Lower lobe of right lung (tissue), 2 donors: ENCODE results near the gene FNDC11. TPM values are rescaled to one million over a fixed set of nuclear protein-coding genes. Genes with fewer than 3 reads are reported as not detected.

Experiments
- ATAC-seq, 2 donors: fragments of 200-7000 bp; cut with Tn5 transposase; one replicate each; pipeline ENCODE4 v1.9.1; 2020 to 2022; ENCODE audit warnings: mild to moderate bottlenecking in 2 of 2, moderate library complexity in 2 of 2
- DNase-seq: peaks from one replicate; pipeline ENCODE4 v3.0.0-alpha.2; 2020
- H3K27ac ChIP-seq: fragments of 200-600 bp; one replicate; pipeline ENCODE4 v1.8.0; 2022
- H3K27me3 ChIP-seq: fragments of 200-600 bp; one replicate; pipeline ENCODE4 v1.8.0; 2022; ENCODE audit warnings: low read depth
- H3K36me3 ChIP-seq: fragments of 200-600 bp; one replicate; pipeline ENCODE4 v1.8.0; 2022; ENCODE audit warnings: mild to moderate bottlenecking
- H3K4me1 ChIP-seq: fragments of 200-600 bp; one replicate; pipeline ENCODE4 v1.8.0; 2022
- H3K4me3 ChIP-seq: fragments of 200-600 bp; one replicate; pipeline ENCODE4 v1.8.0; 2022; ENCODE audit warnings: mild to moderate bottlenecking
- H3K9me3 ChIP-seq: fragments of 200-600 bp; one replicate; pipeline ENCODE4 v1.8.0; 2022
- CTCF ChIP-seq: fragments of 200-600 bp; IDR thresholded peaks from one replicate; pipeline ENCODE4 v1.8.0; 2022; ENCODE audit warnings: antibody characterized with exemption, mild to moderate bottlenecking
- intact Hi-C: fragments of 100-400 bp; cut with DNase I; formaldehyde crosslinking; loops from one replicate; pipeline ENCODE4 v1.11.0; 2022
- total RNA-seq: library from RNA; stranded (reverse); fragmentation: NEBNext Ultra II Directional; extraction: Animal tissue kit (Norgen Biotek cat#: 25700); gene quantifications from one replicate; pipeline ENCODE4 v1.2.1, GENCODE V29; 2021
- donor health status: DM: no; HTN: yes; CAD: no; lungs with severe emphysema.

Gene FNDC11
- total RNA-seq, 1 donor from 2014 or later, result 1.3 TPM

- peak overlapping the region; percentile 96 for H3K27ac ChIP-seq
Measured at GRCh38 chr20:63521602-63522001, 32.4 kb upstream of the FNDC11 start.

GRCh38 chr20:63522091-63522868 is 31.7 kb upstream of the FNDC11 start:
- ATAC-seq (no peak), DNase-seq (no peak)
- H3K27me3 ChIP-seq, result no peaks in the 10 kb centered on the region
- no peak for TF ChIP-seq CTCF
- H3K4me1 ChIP-seq, result peaks cover 30% of the 10 kb centered on the region
- H3K4me3 ChIP-seq, result peak overlapping the region; percentile 93
- no peak overlapping the region for H3K27ac ChIP-seq
- peaks cover 19% of the 10 kb centered on the region for H3K36me3 ChIP-seq
- no peaks in the 10 kb centered on the region for H3K9me3 ChIP-seq
- intact Hi-C loops, result no loop called here

More at GRCh38 chr20:63521602-63522001, 32.4 kb upstream of the FNDC11 start:
- DNase-seq, result peak; percentile 53
- H3K4me3 ChIP-seq, result peak overlapping the region; percentile 93
- TF ChIP-seq CTCF, result no peak
- H3K4me1 ChIP-seq, result peaks cover 30% of the 10 kb centered on the region
- no peak for ATAC-seq
- no peaks in the 10 kb centered on the region for H3K9me3 ChIP-seq
- H3K27me3 ChIP-seq, result no peaks in the 10 kb centered on the region
- intact Hi-C loops, result no loop called here
- peaks cover 19% of the 10 kb centered on the region for H3K36me3 ChIP-seq

- Histone ChIP-seq H3K27me3 (no peaks in the 10 kb centered on the region), H3K4me1 (peaks cover 30% of the 10 kb centered on the region), H3K36me3 (peaks cover 19% of the 10 kb centered on the region), H3K4me3 (no peak overlapping the region), H3K27ac (no peak overlapping the region), H3K9me3 (no peaks in the 10 kb centered on the region)
- intact Hi-C loops, result no loop called here
- no peak for TF ChIP-seq CTCF
- ATAC-seq, result no peak
- peak; percentile 44 for DNase-seq
Measured at GRCh38 chr20:63522981-63523611, 30.9 kb upstream of the FNDC11 start.

GRCh38 chr20:63525185-63525584 is 28.8 kb upstream of the FNDC11 start:
- intact Hi-C loops, result no loop called here
- no peak for TF ChIP-seq CTCF
- no peak for ATAC-seq
- Histone ChIP-seq H3K9me3 (no peaks in the 10 kb centered on the region), H3K27me3 (no peaks in the 10 kb centered on the region), H3K36me3 (peaks cover 19% of the 10 kb centered on the region), H3K27ac (no peak overlapping the region), H3K4me1 (peaks cover 21% of the 10 kb centered on the region), H3K4me3 (no peak overlapping the region)
- no peak for DNase-seq

- intact Hi-C loops, result no loop called here
- Histone ChIP-seq H3K36me3 (peaks cover 19% of the 10 kb centered on the region), H3K27me3 (no peaks in the 10 kb centered on the region), H3K4me3 (no peak overlapping the region), H3K9me3 (no peaks in the 10 kb centered on the region), H3K27ac (no peak overlapping the region), H3K4me1 (peaks cover 21% of the 10 kb centered on the region)
- DNase-seq, result no peak
- no peak for TF ChIP-seq CTCF
- ATAC-seq, result no peak
Measured at GRCh38 chr20:63525971-63526370, 28.0 kb upstream of the FNDC11 start.
